ENCODE measurements around the gene GTF2E1.

GRCh38 chr3:120730576-120731542 lies 11.7 kb upstream of the GTF2E1 start:
- TF ChIP-seq POLR2A (IDR thresholded peaks at IDR 0.05; ENCODE audit: low read depth, low read length) (no peak), POU2F2 (IDR thresholded peaks at IDR 0.05; ENCODE audit: low read depth, low read length) (no peak), TAF1 (IDR thresholded peaks at IDR 0.05; ENCODE audit: low read depth, low read length) (no peak)
